Esophagus muscularis mucosa (tissue), 4 donors: ENCODE results near the gene EHD2. TPM values are rescaled to one million over a fixed set of nuclear protein-coding genes. Genes with fewer than 3 reads are reported as not detected.
"Not testable (repeated sequence)": the region's sequence is repeated elsewhere in the genome, so short reads cannot be mapped to it uniquely, and the experiment has no call there.

Experiments used
- DNase-seq: peaks from one replicate; pipeline ENCODE4 v3.0.0-alpha.2; 2017; ENCODE audit errors: extremely low spot score
- H3K27ac ChIP-seq, 4 donors: fragments of 200-600 bp; sonication (generic); replicated peaks in 1 of 4; 1 replicate in 3 of 4; 2 replicates in 1 of 4; pipeline ENCODE4 v1.5.1; 2016 to 2019; ENCODE audit warnings: mild to moderate bottlenecking in 1 of 4
- H3K27me3 ChIP-seq, 4 donors: fragments of 200-600 bp; sonication (generic); one replicate each; pipeline versions ENCODE4 v1.5.1 to v1.6.0; 2016 to 2019
- H3K36me3 ChIP-seq, 4 donors: fragments of 200-600 bp; sonication (generic); one replicate each; pipeline ENCODE4 v1.5.1; 2016 to 2019
- H3K4me1 ChIP-seq, 4 donors: fragments of 200-600 bp; sonication (generic); one replicate each; pipeline ENCODE4 v1.5.1; 2016 to 2019
- H3K4me3 ChIP-seq, 4 donors: fragments of 200-600 bp; sonication (generic); 1 replicate in 2 of 4; 2 replicates in 2 of 4; pipeline ENCODE4 v1.5.1; 2016 to 2019; ENCODE audit warnings: mild to moderate bottlenecking in 4 of 4, moderate library complexity in 1 of 4
- H3K9me3 ChIP-seq, 4 donors: fragments of 200-600 bp; sonication (generic); 1 replicate in 3 of 4; 2 replicates in 1 of 4; pipeline ENCODE4 v1.5.1; 2016 to 2019
- EP300 ChIP-seq: sonication (generic); formaldehyde crosslinking; IDR thresholded peaks from one replicate; pipeline ENCODE4 v1.6.1; 2017; ENCODE audit warnings: antibody characterized with exemption
- POLR2A ChIP-seq: fragments of 450-650 bp; IDR thresholded peaks from one replicate; pipeline ENCODE4 v1.6.1; 2017; ENCODE audit warnings: antibody characterized with exemption, moderate library complexity, mild to moderate bottlenecking, low read depth
- POLR2AphosphoS5 ChIP-seq, 2 donors: sonication (generic); formaldehyde crosslinking; IDR thresholded peaks; one replicate each; pipeline ENCODE4 v1.6.1; 2017; ENCODE audit warnings: antibody characterized with exemption in 2 of 2
- WGBS: methylation state at CpG from one replicate; pipeline ENCODE4 v1.1.5; 2018; 5-methylcytosine and 5-hydroxymethylcytosine counted together
- intact Hi-C: fragments of 100-400 bp; cut with DNase I; formaldehyde crosslinking; loops from one replicate; pipeline ENCODE4 v1.15.1; 2023
- total RNA-seq, 4 donors: library from RNA; depleted of rRNA; stranded (reverse); fragments of >200 nt; gene quantifications; one replicate each; pipeline versions ENCODE4 v1.1.0 to v1.2.1, GENCODE V29; 2016
- TF ChIP-seq, protein P1 (sequence below), 3 experiments: fragments of 200-600 bp in 2 of 3; fragments of 450-650 bp in 1 of 3; sonication (generic) in 2 of 3; IDR thresholded peaks; one replicate each; pipeline ENCODE4 v1.5.1; 2017 to 2019; ENCODE audit warnings: antibody characterized with exemption in 3 of 3, mild to moderate bottlenecking in 2 of 3, moderate library complexity in 1 of 3

Gene EHD2
- total RNA-seq, 4 donors from 2014 or later, result 154 to 444 (median 250) TPM

DNA sequence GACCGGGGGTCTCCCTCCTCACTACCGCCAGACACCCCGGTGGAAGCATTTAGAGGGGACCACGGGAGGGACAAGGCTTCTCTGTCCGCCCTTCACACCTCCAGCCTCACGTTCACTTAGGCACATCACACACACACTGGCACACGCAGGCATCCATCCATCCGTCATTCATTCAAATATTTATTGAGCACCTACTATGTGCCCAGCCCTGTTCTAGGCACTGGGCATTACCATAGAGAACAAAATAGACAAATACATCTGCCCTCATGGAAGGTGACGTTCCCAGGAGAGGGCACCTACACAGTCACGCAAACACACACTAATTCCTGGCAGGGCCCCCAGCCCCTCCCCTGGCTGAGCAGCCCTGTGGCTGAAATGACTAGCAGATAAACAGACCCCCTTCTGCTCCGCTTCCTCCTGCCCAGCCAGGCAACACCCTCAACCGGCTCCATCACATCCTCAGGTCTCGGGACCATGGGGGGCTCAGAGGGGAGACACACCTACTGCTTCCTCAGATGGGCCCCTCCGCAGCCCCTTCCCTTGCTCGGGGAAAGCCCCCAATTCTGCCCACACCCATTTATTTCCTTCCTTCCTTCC is 28.4 kb downstream of the EHD2 start:
- no peaks in the 10 kb centered on the region for H3K9me3 ChIP-seq
- intact Hi-C loops, result no loop called here
- 85% methylated on average over 14 of the region's 15 CpGs for WGBS
- DNase-seq, result no peak
- peak overlapping the region; percentile 93 to 99 (median 96) for H3K27ac ChIP-seq
- peaks cover 30 to 57% (median 52%) of the 10 kb centered on the region in 4 donors for H3K36me3 ChIP-seq
- peaks cover 37 to 42% (median 41%) of the 10 kb centered on the region in 4 donors for H3K4me1 ChIP-seq
- peaks cover 0 to 4% (median 0%) of the 10 kb centered on the region in 4 donors for H3K27me3 ChIP-seq
- H3K4me3 ChIP-seq, result no peak overlapping the region
- TF ChIP-seq, protein P1, sequence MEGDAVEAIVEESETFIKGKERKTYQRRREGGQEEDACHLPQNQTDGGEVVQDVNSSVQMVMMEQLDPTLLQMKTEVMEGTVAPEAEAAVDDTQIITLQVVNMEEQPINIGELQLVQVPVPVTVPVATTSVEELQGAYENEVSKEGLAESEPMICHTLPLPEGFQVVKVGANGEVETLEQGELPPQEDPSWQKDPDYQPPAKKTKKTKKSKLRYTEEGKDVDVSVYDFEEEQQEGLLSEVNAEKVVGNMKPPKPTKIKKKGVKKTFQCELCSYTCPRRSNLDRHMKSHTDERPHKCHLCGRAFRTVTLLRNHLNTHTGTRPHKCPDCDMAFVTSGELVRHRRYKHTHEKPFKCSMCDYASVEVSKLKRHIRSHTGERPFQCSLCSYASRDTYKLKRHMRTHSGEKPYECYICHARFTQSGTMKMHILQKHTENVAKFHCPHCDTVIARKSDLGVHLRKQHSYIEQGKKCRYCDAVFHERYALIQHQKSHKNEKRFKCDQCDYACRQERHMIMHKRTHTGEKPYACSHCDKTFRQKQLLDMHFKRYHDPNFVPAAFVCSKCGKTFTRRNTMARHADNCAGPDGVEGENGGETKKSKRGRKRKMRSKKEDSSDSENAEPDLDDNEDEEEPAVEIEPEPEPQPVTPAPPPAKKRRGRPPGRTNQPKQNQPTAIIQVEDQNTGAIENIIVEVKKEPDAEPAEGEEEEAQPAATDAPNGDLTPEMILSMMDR (IDR thresholded peaks at IDR 0.05), result no peak
- no peak for TF ChIP-seq EP300
- TF ChIP-seq POLR2A, result no peak
- TF ChIP-seq POLR2AphosphoS5 (IDR thresholded peaks at IDR 0.05), result no peak

DNA sequence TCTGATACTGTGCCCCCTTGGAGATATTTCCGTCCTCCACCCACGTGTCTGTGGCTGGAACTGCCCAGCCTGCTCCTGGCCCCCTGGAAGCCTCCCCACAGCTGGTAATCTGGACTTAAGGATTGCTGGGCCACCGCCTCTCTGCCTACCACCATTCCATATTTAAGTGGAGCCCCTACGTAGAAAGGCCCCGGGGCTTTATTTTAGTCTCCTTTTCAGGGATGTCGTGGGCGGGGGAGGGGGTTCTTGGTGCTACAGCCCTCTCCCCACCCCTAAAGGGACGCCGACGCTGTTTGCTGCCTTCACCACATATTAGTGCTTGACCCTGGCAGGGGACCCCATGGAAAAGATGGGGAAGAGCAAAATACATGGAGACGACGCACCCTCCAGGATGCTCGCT is 29.4 kb downstream of the EHD2 start:
- peaks cover 37 to 58% (median 50%) of the 10 kb centered on the region in 4 donors for H3K36me3 ChIP-seq
- no peak for DNase-seq
- H3K4me3 ChIP-seq, result peak overlapping the region; percentile 47 to 56 (median 48)
- WGBS, result 18% methylated on average over 13 of the region's 13 CpGs
- peaks cover 42 to 52% (median 50%) of the 10 kb centered on the region in 4 donors for H3K4me1 ChIP-seq
- H3K27ac ChIP-seq, result peak overlapping the region; percentile 93 to 99 (median 96)
- H3K27me3 ChIP-seq, result peaks cover 0 to 4% (median 0%) of the 10 kb centered on the region in 4 donors
- TF ChIP-seq, protein P1 (IDR thresholded peaks at IDR 0.05), result no peak
- no peak for TF ChIP-seq POLR2A
- no peak for TF ChIP-seq EP300
- TF ChIP-seq POLR2AphosphoS5 (IDR thresholded peaks at IDR 0.05), result no peak
- H3K9me3 ChIP-seq, result no peaks in the 10 kb centered on the region
- intact Hi-C loops, result no loop called here

DNA sequence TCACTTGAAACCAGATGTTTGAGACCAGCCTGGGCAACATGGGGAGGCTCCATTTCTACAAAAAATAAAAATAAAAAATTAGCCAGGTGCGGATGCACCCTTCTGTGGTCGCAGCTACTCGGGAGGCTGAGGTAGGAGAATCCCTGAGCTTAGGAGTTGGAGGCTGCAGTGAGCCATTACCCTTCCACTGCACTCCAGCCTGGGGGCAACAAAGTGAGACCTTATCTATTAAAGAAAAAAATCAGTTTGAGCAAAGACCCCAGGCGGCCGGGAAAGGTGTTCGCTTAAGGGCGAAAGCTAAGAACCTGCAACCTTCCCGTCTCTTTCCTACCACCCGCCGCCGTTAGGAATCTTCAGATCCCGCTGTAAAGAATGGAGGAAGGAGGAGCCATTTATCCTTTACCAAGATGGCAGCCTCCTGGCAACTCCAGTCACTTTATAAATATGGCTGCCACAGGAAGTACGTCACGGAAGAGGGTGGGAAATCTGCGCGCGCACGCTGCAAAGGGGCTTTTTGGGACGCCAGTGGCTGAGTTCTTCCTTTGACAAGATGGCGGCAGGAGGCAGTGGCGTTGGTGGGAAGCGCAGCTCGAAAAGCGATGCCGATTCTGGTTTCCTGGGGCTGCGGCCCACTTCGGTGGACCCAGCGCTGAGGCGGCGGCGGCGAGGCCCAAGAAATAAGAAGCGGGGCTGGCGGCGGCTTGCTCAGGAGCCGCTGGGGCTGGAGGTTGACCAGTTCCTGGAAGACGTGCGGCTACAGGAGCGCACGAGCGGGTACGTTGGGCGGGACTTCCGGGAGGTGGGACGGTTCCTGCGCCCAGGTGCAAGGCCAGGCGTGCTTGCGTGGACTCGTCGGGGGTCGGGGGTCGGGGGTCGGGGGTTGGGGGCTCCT is 32.0 kb downstream of the EHD2 start, which contains the start of gene NOP53:
NOP53 (plus strand) TSS at position 537 of the 892 bp plus-strand sequence; CDS start at position 551, 14 bp downstream.
- TF ChIP-seq EP300 (peak; percentile 15), POLR2AphosphoS5 (IDR thresholded peaks at IDR 0.05) (peak; percentile 98), POLR2A (peak; percentile 68)
- TF ChIP-seq, protein P1 (IDR thresholded peaks at IDR 0.05), result peak in 1 of 3 experiments; percentile 21
- Histone ChIP-seq H3K4me1 (peaks cover 45 to 73% (median 64%) of the 10 kb centered on the region in 4 donors), H3K9me3 (no peaks in the 10 kb centered on the region), H3K27ac (peak within 1 kb of the TSS; percentile 93 to 99 (median 96)), H3K27me3 (peaks cover 0 to 4% (median 0%) of the 10 kb centered on the region in 4 donors), H3K36me3 (peaks cover 32 to 58% (median 52%) of the 10 kb centered on the region in 4 donors), H3K4me3 (peak within 1 kb of the TSS; percentile 77 to 85 (median 78))
- 6% methylated on average over 34 of the region's 53 CpGs for WGBS
- peak; percentile 99 for DNase-seq
- intact Hi-C loops, result loop anchor here (1.0 kb wide), 1 partner anchor 32 kb away; the partner anchor contains the start of gene EHD2

DNA sequence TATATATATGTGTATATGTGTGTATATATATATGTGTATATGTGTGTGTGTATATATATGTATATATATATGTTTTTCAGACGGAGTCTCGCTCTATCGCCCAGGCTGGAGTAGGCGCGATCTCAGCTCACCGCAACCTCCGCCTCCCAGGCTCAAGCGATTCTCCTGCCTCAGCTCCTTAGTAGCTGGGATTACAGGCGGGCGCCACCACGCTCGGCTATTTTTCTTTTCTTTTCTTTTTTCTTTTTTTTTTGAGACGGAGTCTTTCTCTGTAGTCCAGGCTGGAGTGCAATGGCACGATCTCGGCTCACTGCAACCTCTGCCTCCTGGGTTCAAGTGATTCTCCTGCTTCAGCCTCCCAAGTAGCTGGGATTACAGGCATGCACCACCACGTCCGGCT is 32.9 kb downstream of the EHD2 start:
- H3K36me3 ChIP-seq, result peaks cover 34 to 58% (median 52%) of the 10 kb centered on the region in 4 donors
- peak overlapping the region in 3 of 4 donors; percentile 93 to 99 (median 96) for H3K27ac ChIP-seq
- DNase-seq, H3K9me3 ChIP-seq, intact Hi-C loops, H3K27me3 ChIP-seq: not testable (repeated sequence)
- H3K4me1 ChIP-seq, result peaks cover 45 to 75% (median 64%) of the 10 kb centered on the region in 4 donors
- H3K4me3 ChIP-seq, result peak overlapping the region; percentile 77 to 85 (median 78)
- WGBS, result 65% methylated on average over 17 of the region's 17 CpGs

DNA sequence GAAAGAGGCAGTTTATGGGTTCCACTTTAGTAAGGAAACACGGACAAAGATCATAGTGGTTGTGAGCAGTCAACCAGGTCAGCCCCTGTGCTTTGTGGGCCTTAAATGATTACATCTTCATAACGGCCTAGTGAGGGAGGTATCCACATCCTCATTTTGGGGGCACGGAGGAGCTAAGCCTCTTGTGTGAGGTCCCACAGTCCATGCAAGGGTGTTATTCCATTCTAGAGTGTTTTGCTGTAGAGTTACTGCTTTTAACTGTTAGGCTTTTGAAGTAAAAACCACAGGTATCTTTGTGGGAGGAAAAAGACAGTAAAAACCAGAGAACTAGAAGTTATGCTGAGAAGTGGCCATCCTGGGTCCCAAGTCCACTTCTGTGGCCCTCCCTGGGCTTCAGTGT is 36.1 kb downstream of the EHD2 start:
- no peaks in the 10 kb centered on the region for H3K9me3 ChIP-seq
- H3K36me3 ChIP-seq, result peaks cover 56 to 80% (median 74%) of the 10 kb centered on the region in 4 donors
- DNase-seq, result no peak
- H3K4me1 ChIP-seq, result peaks cover 24 to 52% (median 40%) of the 10 kb centered on the region in 4 donors
- WGBS, result 80% methylated on average over 3 of the region's 3 CpGs
- no peak overlapping the region for H3K27ac ChIP-seq
- H3K4me3 ChIP-seq, result no peak overlapping the region
- TF ChIP-seq, protein P1 (IDR thresholded peaks at IDR 0.05), result no peak
- no peak for TF ChIP-seq POLR2AphosphoS5 (IDR thresholded peaks at IDR 0.05)
- TF ChIP-seq POLR2A, result no peak
- H3K27me3 ChIP-seq, result peaks cover 0 to 4% (median 0%) of the 10 kb centered on the region in 4 donors
- intact Hi-C loops, result no loop called here
